IPS-15b (cell line): Measurements from ENCODE around the gene SCNN1A.

ENCODE experiments used
- H3K27me3 ChIP-seq: one replicate; pipeline ENCODE4 v1.6.1; 2013; ENCODE audit warnings: low read length; ENCODE audit not compliant: control insufficient read depth, insufficient read depth
- H3K36me3 ChIP-seq: one replicate; pipeline ENCODE4 v1.6.1; 2013; ENCODE audit warnings: low read length; ENCODE audit not compliant: control insufficient read depth, insufficient read depth
- H3K4me1 ChIP-seq: one replicate; pipeline ENCODE4 v1.6.1; 2013; ENCODE audit warnings: mild to moderate bottlenecking, low read length; ENCODE audit not compliant: control insufficient read depth, insufficient read depth
- H3K4me3 ChIP-seq: one replicate; pipeline ENCODE4 v1.5.1; 2013; ENCODE audit warnings: low read depth, low read length
- H3K9ac ChIP-seq: one replicate; pipeline ENCODE4 v1.6.1; 2013; ENCODE audit warnings: low read depth, mild to moderate bottlenecking, low read length
- H3K9me3 ChIP-seq: one replicate; pipeline ENCODE4 v1.6.1; 2013; ENCODE audit warnings: mild to moderate bottlenecking, low read length; ENCODE audit not compliant: control insufficient read depth, insufficient read depth

The SCNN1A gene

GRCh38 chr12:6375269-6376078, at the start of gene SCNN1A:
Gene SCNN1A (minus strand): TSS chr12:6375563. CDS start chr12:6374783, 780 bp downstream.
- peak within 1 kb of the TSS; percentile 85 for H3K9ac ChIP-seq
- H3K4me1 ChIP-seq, result peaks cover 22% of the 10 kb centered on the region

GRCh38 chr12:6424866-6425265, 49.5 kb upstream of the SCNN1A start:
- Histone ChIP-seq H3K9me3 (no peaks in the 10 kb centered on the region), H3K9ac (no peak overlapping the region), H3K4me1 (no peaks in the 10 kb centered on the region), H3K4me3 (no peak overlapping the region), H3K36me3 (no peaks in the 10 kb centered on the region), H3K27me3 (peaks cover 3% of the 10 kb centered on the region)

More at GRCh38 chr12:6375269-6376078, at the start of gene SCNN1A:
- peaks cover 4% of the 10 kb centered on the region for H3K36me3 ChIP-seq
- H3K27me3 ChIP-seq, result no peaks in the 10 kb centered on the region
- no peaks in the 10 kb centered on the region for H3K9me3 ChIP-seq
- H3K4me3 ChIP-seq, result peak within 1 kb of the TSS; percentile 96

GRCh38 chr12:6424008-6424347, 48.6 kb upstream of the SCNN1A start:
- no peak overlapping the region for H3K9ac ChIP-seq
- no peaks in the 10 kb centered on the region for H3K9me3 ChIP-seq
- peaks cover 3% of the 10 kb centered on the region for H3K27me3 ChIP-seq
- H3K36me3 ChIP-seq, result no peaks in the 10 kb centered on the region
- no peaks in the 10 kb centered on the region for H3K4me1 ChIP-seq
- no peak overlapping the region for H3K4me3 ChIP-seq

- Histone ChIP-seq H3K9ac (no peak overlapping the region), H3K27me3 (peaks cover 3% of the 10 kb centered on the region), H3K9me3 (no peaks in the 10 kb centered on the region), H3K4me3 (no peak overlapping the region), H3K36me3 (no peaks in the 10 kb centered on the region), H3K4me1 (no peaks in the 10 kb centered on the region)
Observed at GRCh38 chr12:6423267-6424007, 48.1 kb upstream of the SCNN1A start.

- Histone ChIP-seq H3K4me1 (no peaks in the 10 kb centered on the region), H3K9me3 (no peaks in the 10 kb centered on the region), H3K9ac (no peak overlapping the region), H3K4me3 (no peak overlapping the region), H3K27me3 (peaks cover 3% of the 10 kb centered on the region), H3K36me3 (no peaks in the 10 kb centered on the region)
Observed at GRCh38 chr12:6420364-6420763, 45.0 kb upstream of the SCNN1A start.

- Histone ChIP-seq H3K27me3 (no peaks in the 10 kb centered on the region), H3K4me3 (no peak overlapping the region), H3K9me3 (no peaks in the 10 kb centered on the region), H3K4me1 (no peaks in the 10 kb centered on the region), H3K36me3 (no peaks in the 10 kb centered on the region), H3K9ac (no peak overlapping the region)
Observed at GRCh38 chr12:6418796-6419195, 43.4 kb upstream of the SCNN1A start.

GRCh38 chr12:6416596-6416995, 41.2 kb upstream of the SCNN1A start:
- Histone ChIP-seq H3K4me1 (no peaks in the 10 kb centered on the region), H3K9me3 (no peaks in the 10 kb centered on the region), H3K4me3 (no peak overlapping the region), H3K27me3 (no peaks in the 10 kb centered on the region), H3K36me3 (no peaks in the 10 kb centered on the region), H3K9ac (no peak overlapping the region)

GRCh38 chr12:6407236-6407954, 32.0 kb upstream of the SCNN1A start:
- Histone ChIP-seq H3K4me1 (no peaks in the 10 kb centered on the region), H3K9me3 (no peaks in the 10 kb centered on the region)

GRCh38 chr12:6405963-6406362, 30.6 kb upstream of the SCNN1A start:
- no peak overlapping the region for H3K4me3 ChIP-seq
- H3K9ac ChIP-seq, result no peak overlapping the region
- H3K4me1 ChIP-seq, result no peaks in the 10 kb centered on the region
- H3K27me3 ChIP-seq, result no peaks in the 10 kb centered on the region
- H3K36me3 ChIP-seq, result no peaks in the 10 kb centered on the region
- H3K9me3 ChIP-seq, result no peaks in the 10 kb centered on the region

More at GRCh38 chr12:6407236-6407954, 32.0 kb upstream of the SCNN1A start:
- H3K27me3 ChIP-seq, result no peaks in the 10 kb centered on the region
- H3K36me3 ChIP-seq, result no peaks in the 10 kb centered on the region
- no peak overlapping the region for H3K9ac ChIP-seq
- H3K4me3 ChIP-seq, result no peak overlapping the region

GRCh38 chr12:6404390-6404789, 29.0 kb upstream of the SCNN1A start:
- Histone ChIP-seq H3K4me1 (no peaks in the 10 kb centered on the region), H3K9me3 (no peaks in the 10 kb centered on the region), H3K4me3 (no peak overlapping the region), H3K27me3 (no peaks in the 10 kb centered on the region), H3K36me3 (no peaks in the 10 kb centered on the region), H3K9ac (no peak overlapping the region)

- no peaks in the 10 kb centered on the region for H3K36me3 ChIP-seq
- H3K4me3 ChIP-seq, result no peak overlapping the region
- peaks cover 9% of the 10 kb centered on the region for H3K4me1 ChIP-seq
- no peak overlapping the region for H3K9ac ChIP-seq
- no peaks in the 10 kb centered on the region for H3K27me3 ChIP-seq
- no peaks in the 10 kb centered on the region for H3K9me3 ChIP-seq
Observed at GRCh38 chr12:6399884-6400644, 24.7 kb upstream of the SCNN1A start.
